Measurements from ENCODE around the gene SFT2D2.

- TF ChIP-seq CTCF (IDR thresholded peaks at IDR 0.05; ENCODE audit: insufficient read depth, low read length) (no peak), POLR2AphosphoS5 (IDR thresholded peaks at IDR 0.05; ENCODE audit: low read depth) (no peak), GABPA (IDR thresholded peaks at IDR 0.05; ENCODE audit: low read depth) (no peak), SPI1 (IDR thresholded peaks at IDR 0.05; ENCODE audit: borderline replicate concordance, low read depth) (no peak)
- TF ChIP-seq, protein P1, sequence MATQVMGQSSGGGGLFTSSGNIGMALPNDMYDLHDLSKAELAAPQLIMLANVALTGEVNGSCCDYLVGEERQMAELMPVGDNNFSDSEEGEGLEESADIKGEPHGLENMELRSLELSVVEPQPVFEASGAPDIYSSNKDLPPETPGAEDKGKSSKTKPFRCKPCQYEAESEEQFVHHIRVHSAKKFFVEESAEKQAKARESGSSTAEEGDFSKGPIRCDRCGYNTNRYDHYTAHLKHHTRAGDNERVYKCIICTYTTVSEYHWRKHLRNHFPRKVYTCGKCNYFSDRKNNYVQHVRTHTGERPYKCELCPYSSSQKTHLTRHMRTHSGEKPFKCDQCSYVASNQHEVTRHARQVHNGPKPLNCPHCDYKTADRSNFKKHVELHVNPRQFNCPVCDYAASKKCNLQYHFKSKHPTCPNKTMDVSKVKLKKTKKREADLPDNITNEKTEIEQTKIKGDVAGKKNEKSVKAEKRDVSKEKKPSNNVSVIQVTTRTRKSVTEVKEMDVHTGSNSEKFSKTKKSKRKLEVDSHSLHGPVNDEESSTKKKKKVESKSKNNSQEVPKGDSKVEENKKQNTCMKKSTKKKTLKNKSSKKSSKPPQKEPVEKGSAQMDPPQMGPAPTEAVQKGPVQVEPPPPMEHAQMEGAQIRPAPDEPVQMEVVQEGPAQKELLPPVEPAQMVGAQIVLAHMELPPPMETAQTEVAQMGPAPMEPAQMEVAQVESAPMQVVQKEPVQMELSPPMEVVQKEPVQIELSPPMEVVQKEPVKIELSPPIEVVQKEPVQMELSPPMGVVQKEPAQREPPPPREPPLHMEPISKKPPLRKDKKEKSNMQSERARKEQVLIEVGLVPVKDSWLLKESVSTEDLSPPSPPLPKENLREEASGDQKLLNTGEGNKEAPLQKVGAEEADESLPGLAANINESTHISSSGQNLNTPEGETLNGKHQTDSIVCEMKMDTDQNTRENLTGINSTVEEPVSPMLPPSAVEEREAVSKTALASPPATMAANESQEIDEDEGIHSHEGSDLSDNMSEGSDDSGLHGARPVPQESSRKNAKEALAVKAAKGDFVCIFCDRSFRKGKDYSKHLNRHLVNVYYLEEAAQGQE (IDR thresholded peaks at IDR 0.05; ENCODE audit: insufficient replicate concordance, low read depth) = no peak
These were observed 30.3 kb upstream of the SFT2D2 start for GRCh38 chr1:168195199-168196135.
